HepG2 (cell line): ENCODE results near the gene MAPK8IP3. TPM values are rescaled to one million over a fixed set of nuclear protein-coding genes. Genes with fewer than 3 reads are reported as not detected.
A peak's percentile ranks its signal among the peaks of the same experiment; 100 is the strongest.

Experiments used
- BCL6 ChIP-seq: IDR thresholded peaks from 2 replicates; pipeline ENCODE4 v1.6.1; 2016; ENCODE audit warnings: missing genetic modification reagents, missing compliant biosample characterization
- CC2D1A ChIP-seq: sonication (generic); formaldehyde crosslinking; IDR thresholded peaks from 2 replicates; pipeline ENCODE4 v1.8.1; 2023; ENCODE audit warnings: mild to moderate bottlenecking, missing genetic modification reagents
- CHD4 ChIP-seq: fragments of 200-600 bp; sonication (generic); IDR thresholded peaks from 2 replicates; pipeline ENCODE4 v1.7.0; 2017; ENCODE audit warnings: mild to moderate bottlenecking, low read length, borderline replicate concordance
- EHMT2 ChIP-seq: fragments of 200-600 bp; sonication (generic); IDR thresholded peaks from 2 replicates; pipeline ENCODE4 v1.7.0; 2017; ENCODE audit warnings: antibody characterized with exemption, low read depth, low read length, borderline replicate concordance
- ELF1 ChIP-seq: sonication (generic); formaldehyde crosslinking; IDR thresholded peaks from 2 replicates; pipeline ENCODE4 v1.4.0; 2020; ENCODE audit warnings: missing genetic modification reagents
- ERF ChIP-seq: IDR thresholded peaks from 2 replicates; pipeline ENCODE4 v1.6.1; 2018; ENCODE audit warnings: missing biosample characterization, missing genetic modification reagents
- ETV6 ChIP-seq: sonication (generic); formaldehyde crosslinking; conservative IDR thresholded peaks from 2 replicates; pipeline ENCODE4 v1.4.0; 2020; ENCODE audit warnings: missing genetic modification reagents
- FOXM1 ChIP-seq: sonication (generic); formaldehyde crosslinking; IDR thresholded peaks from 2 replicates; pipeline ENCODE4 v1.5.0; 2020; ENCODE audit warnings: missing genetic modification reagents
- GFI1 ChIP-seq: sonication (generic); formaldehyde crosslinking; IDR thresholded peaks from 2 replicates; pipeline ENCODE4 v1.5.0; 2020; ENCODE audit warnings: missing genetic modification reagents, mild to moderate bottlenecking, borderline replicate concordance
- HIVEP1 ChIP-seq: sonication (generic); formaldehyde crosslinking; IDR thresholded peaks from 2 replicates; pipeline ENCODE4 v1.4.0; 2020; ENCODE audit warnings: mild to moderate bottlenecking, missing genetic modification reagents
- IKZF1 ChIP-seq: fragments of 450-650 bp; IDR thresholded peaks from 2 replicates; pipeline ENCODE4 v1.7.1; 2016
- IRF2 ChIP-seq: IDR thresholded peaks from 2 replicates; pipeline ENCODE4 v1.6.1; 2018; ENCODE audit warnings: missing genetic modification reagents, missing compliant biosample characterization
- ISX ChIP-seq: sonication (generic); formaldehyde crosslinking; conservative IDR thresholded peaks from 2 replicates; pipeline ENCODE4 v1.5.0; 2020; ENCODE audit warnings: missing genetic modification reagents
- LRRFIP1 ChIP-seq: sonication (generic); formaldehyde crosslinking; conservative IDR thresholded peaks from 2 replicates; pipeline ENCODE4 v1.4.0; 2020; ENCODE audit warnings: missing genetic modification reagents
- MED1 ChIP-seq: sonication (generic); formaldehyde crosslinking; IDR thresholded peaks from 2 replicates; pipeline ENCODE4 v1.4.0; 2020; ENCODE audit warnings: missing genetic modification reagents
- MXD4 ChIP-seq: IDR thresholded peaks from 2 replicates; pipeline ENCODE4 v1.6.1; 2016; ENCODE audit warnings: mild to moderate bottlenecking, missing biosample characterization, missing genetic modification reagents
- PHF8 ChIP-seq: sonication (generic); formaldehyde crosslinking; IDR thresholded peaks from 2 replicates; pipeline ENCODE4 v1.5.0; 2020; ENCODE audit warnings: missing genetic modification reagents
- SP4 ChIP-seq: sonication (generic); formaldehyde crosslinking; IDR thresholded peaks from 2 replicates; pipeline ENCODE4 v1.8.1; 2023; ENCODE audit warnings: mild to moderate bottlenecking, missing genetic modification reagents
- TAF1 ChIP-seq: sonication (generic); formaldehyde crosslinking; IDR thresholded peaks from 2 replicates; pipeline ENCODE4 v1.4.0; 2020; ENCODE audit warnings: missing genetic modification reagents
- ZNF441 ChIP-seq: sonication (generic); formaldehyde crosslinking; IDR thresholded peaks from 2 replicates; pipeline ENCODE4 v1.7.0; 2021; ENCODE audit warnings: missing genetic modification reagents, borderline replicate concordance
- ZNF460 ChIP-seq: sonication (generic); formaldehyde crosslinking; IDR thresholded peaks from 2 replicates; pipeline ENCODE4 v1.5.1; 2020; ENCODE audit warnings: missing genetic modification reagents, mild to moderate bottlenecking, borderline replicate concordance
- ZNF552 ChIP-seq: sonication (generic); formaldehyde crosslinking; IDR thresholded peaks from 2 replicates; pipeline ENCODE4 v1.9.0; 2022; ENCODE audit warnings: missing genetic modification reagents, mild to moderate bottlenecking, borderline replicate concordance
- ZNF7 ChIP-seq: IDR thresholded peaks from 2 replicates; pipeline ENCODE4 v1.6.1; 2016; ENCODE audit warnings: missing biosample characterization, missing genetic modification reagents
- ZXDC ChIP-seq: sonication (generic); formaldehyde crosslinking; IDR thresholded peaks from 2 replicates; pipeline ENCODE4 v1.5.0; 2020; ENCODE audit warnings: mild to moderate bottlenecking, missing genetic modification reagents
- polyA plus RNA-seq, 8 experiments: library from polyadenylated mRNA; depleted of rRNA in 3 of 8; stranded (reverse) in 7 of 8; unstranded in 1 of 8; fragments of >200 nt; fragmentation: Illumina TruSeq in 4 of 8; extraction: Trizol in 4 of 8; gene quantifications; 2 replicates each; pipeline versions ENCODE4 v1.2.1 to v1.2.3, GENCODE V29; 2011 to 2016; ENCODE audit warnings: low read depth in 4 of 8, missing spikeins in 1 of 8, mixed read lengths in 1 of 8; ENCODE audit not compliant: insufficient read depth in 1 of 8
- total RNA-seq, 5 experiments: library from RNA; depleted of rRNA; stranded (reverse); fragments of >200 nt; fragmentation: Illumina TruSeq; extraction: Trizol; gene quantifications; 2 replicates each; pipeline ENCODE4 v1.2.3, GENCODE V29; 2016; ENCODE audit warnings: low read depth in 1 of 5

MAPK8IP3 gene
- total and polyA plus RNA-seq, 2 of the 13 experiments (the other 11 are each of a cell fraction or from before 2014, with no cell fraction given), result 25.1 to 41.7 TPM

GRCh38 chr16:1782408-1783264 lies 76.6 kb downstream of the MAPK8IP3 start, which contains the start of the genes NUBP2 and SPSB3 (continued):
- TF ChIP-seq ZNF460 (no peak), TAF1 (CRISPR knock-in tag) (peak; percentile 65; the same call in 1 of the 2 replicates), GFI1 (CRISPR knock-in tag) (peak; percentile 25; the same call in 1 of the 2 replicates), IRF2 (CRISPR knock-in tag) (peak; percentile 74), MED1 (CRISPR knock-in tag) (peak; percentile 7; the same call in 1 of the 2 replicates), ISX (CRISPR knock-in tag) (no peak), IKZF1 (no peak), SP4 (CRISPR knock-in tag) (peak; percentile 88), EHMT2 (no peak), ZNF552 (CRISPR knock-in tag) (no peak), ETV6 (CRISPR knock-in tag) (no peak), ELF1 (CRISPR knock-in tag) (peak; percentile 85), ZNF441 (CRISPR knock-in tag) (no peak), CC2D1A (no peak), CHD4 (no peak), HIVEP1 (no peak; the same call in 1 of the 2 replicates), ERF (CRISPR knock-in tag) (0 out of 2 replicates have a peak, but pooled peaks have one; percentile 20), LRRFIP1 (CRISPR knock-in tag) (no peak), PHF8 (CRISPR knock-in tag) (peak; percentile 72), ZXDC (CRISPR knock-in tag) (no peak), FOXM1 (CRISPR knock-in tag) (no peak), BCL6 (CRISPR knock-in tag) (no peak), ZNF7 (CRISPR knock-in tag) (no peak), MXD4 (CRISPR knock-in tag) (peak; percentile 53; the same call in 1 of the 2 replicates)
